Ovary (tissue), 9 donors: Measurements from ENCODE around the gene TVP23C. TPM values are rescaled to one million over a fixed set of nuclear protein-coding genes. Genes with fewer than 3 reads are reported as not detected.

Source experiments
- DNase-seq, 5 donors: peaks; one replicate each; pipeline ENCODE4 v3.0.0-alpha.2; 2019 to 2020
- H3K27ac ChIP-seq, 2 donors: fragments of 200-600 bp; one replicate each; pipeline versions ENCODE4 v1.5.1 to v1.8.0; 2019 to 2022
- H3K27me3 ChIP-seq: fragments of 200-600 bp; one replicate; pipeline ENCODE4 v1.8.0; 2022
- H3K36me3 ChIP-seq: fragments of 200-600 bp; sonication (generic); one replicate; pipeline ENCODE4 v1.5.1; 2019
- H3K4me1 ChIP-seq: one replicate; pipeline ENCODE4 v1.8.1; 2013; ENCODE audit warnings: mild to moderate bottlenecking, moderate library complexity; ENCODE audit not compliant: insufficient read depth
- H3K4me3 ChIP-seq: fragments of 200-600 bp; sonication (generic); one replicate; pipeline ENCODE4 v1.5.1; 2017
- H3K9me3 ChIP-seq, 2 donors: fragments of 200-600 bp in 1 of 2; sonication (generic) in 1 of 2; one replicate each; pipeline versions ENCODE4 v1.5.1 to v1.8.1; 2013 to 2019; ENCODE audit warnings: mild to moderate bottlenecking in 1 of 2, moderate library complexity in 1 of 2
- EP300 ChIP-seq: sonication (generic); formaldehyde crosslinking; IDR thresholded peaks from one replicate; pipeline ENCODE4 v1.6.1; 2017; ENCODE audit warnings: antibody characterized with exemption
- POLR2A ChIP-seq: fragments of 450-650 bp; IDR thresholded peaks from one replicate; pipeline ENCODE4 v1.6.1; 2017; ENCODE audit warnings: antibody characterized with exemption, mild to moderate bottlenecking, moderate library complexity
- WGBS, 3 donors: extraction: QIAGEN DNeasy Blood & Tissue Kit in 1 of 3; methylation state at CpG; one replicate each; pipeline versions ENCODE4 v1.1.5 to v1.1.7; 2013 to 2017; 5-methylcytosine and 5-hydroxymethylcytosine counted together
- intact Hi-C, 4 donors: fragments of 100-400 bp; cut with DNase I; formaldehyde crosslinking; loops; one replicate each; pipeline versions ENCODE4 v1.11.0 to v1.15.1; 2022 to 2023
- polyA plus RNA-seq, 2 donors: library from polyadenylated mRNA; stranded (reverse); fragments of 200-250 nt in 1 of 2; fragments of 350-450 nt in 1 of 2; fragmentation: Illumina TruSeq in 1 of 2; extraction: RNeasy Lipid Tissue Mini Kit (QIAGEN cat#74804) in 1 of 2; gene quantifications; one replicate each; pipeline ENCODE4 v1.2.3, GENCODE V29; 2013 to 2014
- total RNA-seq, 7 donors: library from RNA; depleted of rRNA in 2 of 7; stranded (reverse); fragments of >200 nt in 2 of 7; fragmentation: NEBNext Ultra II Directional in 3 of 7; extraction: Animal tissue kit (Norgen Biotek cat#: 25700) in 3 of 7; gene quantifications; one replicate each; pipeline versions ENCODE4 v1.1.0 to v1.2.4, GENCODE V29; 2016 to 2023
- TF ChIP-seq, protein P1 (sequence below), 3 donors: fragments of 450-650 bp in 2 of 3; fragments of 200-600 bp in 1 of 3; IDR thresholded peaks; one replicate each; pipeline versions ENCODE4 v1.5.1 to v1.8.0; 2016 to 2022; ENCODE audit warnings: antibody characterized with exemption in 3 of 3, mild to moderate bottlenecking in 1 of 3
- donor health status: DM: no; HTN: no; CAD: no; lungs with moderate emphysema.
- donor health status: DM: no; HTN: no; CAD: no.
- donor health status: Bipolar disorder and iron deficiency.
- donor health status: DM: yes; HTN: yes; CAD: no.
- donor health status: DM: no; HTN: no; CAD: no.
- donor health status: DM: yes; HTN: yes; CAD: no.

TVP23C gene
- total and polyA plus RNA-seq, 9 donors: 5.8 to 31.7 (median 23.3) TPM

DNA sequence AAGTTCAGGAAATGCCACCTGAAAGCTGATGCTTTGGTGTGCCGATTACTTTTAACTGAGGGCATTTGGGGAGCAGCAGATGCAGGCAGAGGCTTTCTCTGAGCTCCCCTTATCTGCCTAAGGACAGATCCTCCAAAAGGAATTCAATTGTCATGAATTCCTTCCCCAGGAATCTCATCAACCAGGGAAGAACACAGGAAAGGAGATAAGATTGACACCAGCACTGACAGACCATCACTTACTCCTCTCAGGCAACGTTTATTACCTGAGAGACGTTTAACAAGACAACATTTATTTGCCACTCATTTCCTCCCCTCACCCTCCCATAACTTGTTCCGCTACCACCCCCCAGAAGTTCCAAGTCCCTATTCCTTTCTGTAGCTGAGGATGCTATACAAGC is 78.2 kb downstream of the TVP23C start:
- TF ChIP-seq POLR2A: no peak
- no peak for TF ChIP-seq EP300
- TF ChIP-seq, protein P1, sequence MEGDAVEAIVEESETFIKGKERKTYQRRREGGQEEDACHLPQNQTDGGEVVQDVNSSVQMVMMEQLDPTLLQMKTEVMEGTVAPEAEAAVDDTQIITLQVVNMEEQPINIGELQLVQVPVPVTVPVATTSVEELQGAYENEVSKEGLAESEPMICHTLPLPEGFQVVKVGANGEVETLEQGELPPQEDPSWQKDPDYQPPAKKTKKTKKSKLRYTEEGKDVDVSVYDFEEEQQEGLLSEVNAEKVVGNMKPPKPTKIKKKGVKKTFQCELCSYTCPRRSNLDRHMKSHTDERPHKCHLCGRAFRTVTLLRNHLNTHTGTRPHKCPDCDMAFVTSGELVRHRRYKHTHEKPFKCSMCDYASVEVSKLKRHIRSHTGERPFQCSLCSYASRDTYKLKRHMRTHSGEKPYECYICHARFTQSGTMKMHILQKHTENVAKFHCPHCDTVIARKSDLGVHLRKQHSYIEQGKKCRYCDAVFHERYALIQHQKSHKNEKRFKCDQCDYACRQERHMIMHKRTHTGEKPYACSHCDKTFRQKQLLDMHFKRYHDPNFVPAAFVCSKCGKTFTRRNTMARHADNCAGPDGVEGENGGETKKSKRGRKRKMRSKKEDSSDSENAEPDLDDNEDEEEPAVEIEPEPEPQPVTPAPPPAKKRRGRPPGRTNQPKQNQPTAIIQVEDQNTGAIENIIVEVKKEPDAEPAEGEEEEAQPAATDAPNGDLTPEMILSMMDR (IDR thresholded peaks at IDR 0.05): no peak

DNA sequence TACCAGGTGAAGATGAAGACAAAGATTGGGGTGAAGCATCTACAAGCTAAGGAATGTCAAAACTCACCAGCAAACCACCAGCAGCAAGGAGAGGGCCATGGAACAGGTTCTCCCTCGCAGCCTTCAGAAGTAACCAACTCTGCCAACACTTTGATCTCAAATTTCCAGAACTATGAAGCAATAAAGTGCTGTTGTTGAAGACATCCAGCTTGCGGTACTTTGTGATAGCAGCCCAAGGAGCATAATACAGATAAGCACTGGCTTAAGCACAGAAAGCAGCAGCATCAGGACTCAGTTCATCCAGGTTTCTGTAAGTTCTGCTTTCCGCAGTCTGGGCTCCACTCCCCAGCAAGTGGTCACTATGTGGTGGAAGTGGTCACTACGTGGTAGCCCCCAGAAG is 79.9 kb downstream of the TVP23C start:
- DNase-seq: peak in 1 of 5 donors; percentile 38
- intact Hi-C loops: no loop called here
- TF ChIP-seq EP300 (no peak), POLR2A (no peak)
- TF ChIP-seq, protein P1 (IDR thresholded peaks at IDR 0.05): no peak
- Histone ChIP-seq H3K36me3 (no peaks in the 10 kb centered on the region), H3K27me3 (no peaks in the 10 kb centered on the region), H3K9me3 (no peaks in the 10 kb centered on the region), H3K27ac (no peak overlapping the region), H3K4me3 (no peak overlapping the region), H3K4me1 (peaks cover 4% of the 10 kb centered on the region)
- WGBS, 3 donors: 21 to 30% (median 28%) methylated on average over 4 of the region's 4 CpGs

More for the DNA sequence above, 78.2 kb downstream of the TVP23C start:
- H3K4me3 ChIP-seq: no peak overlapping the region
- no peak overlapping the region for H3K27ac ChIP-seq
- intact Hi-C loops: no loop called here
- peaks cover 4% of the 10 kb centered on the region for H3K4me1 ChIP-seq
- H3K27me3 ChIP-seq: no peaks in the 10 kb centered on the region
- H3K9me3 ChIP-seq: no peaks in the 10 kb centered on the region
- no peaks in the 10 kb centered on the region for H3K36me3 ChIP-seq
- WGBS, 3 donors: 63 to 73% (median 69%) methylated on average over 4 of the region's 4 CpGs
- no peak for DNase-seq

GRCh38 chr17:15482476-15482875 is 80.8 kb downstream of the TVP23C start:
- H3K27ac ChIP-seq: no peak overlapping the region
- no peak overlapping the region for H3K4me3 ChIP-seq
- H3K27me3 ChIP-seq: no peaks in the 10 kb centered on the region
- H3K4me1 ChIP-seq: peaks cover 4% of the 10 kb centered on the region
- intact Hi-C loops: no loop called here
- WGBS, 3 donors: 79 to 87% (median 85%) methylated on average over 6 of the region's 6 CpGs
- no peak for TF ChIP-seq POLR2A
- TF ChIP-seq EP300: no peak
- TF ChIP-seq, protein P1 (IDR thresholded peaks at IDR 0.05): no peak
- no peaks in the 10 kb centered on the region for H3K9me3 ChIP-seq
- H3K36me3 ChIP-seq: no peaks in the 10 kb centered on the region
- DNase-seq: no peak

- no peak overlapping the region for H3K27ac ChIP-seq
- TF ChIP-seq, protein P1 (IDR thresholded peaks at IDR 0.05): no peak
- TF ChIP-seq EP300 (no peak), POLR2A (no peak)
- WGBS, 3 donors: 89 to 91% (median 90%) methylated on average over 6 of the region's 6 CpGs
- H3K4me3 ChIP-seq: no peak overlapping the region
- intact Hi-C loops: no loop called here
- H3K9me3 ChIP-seq: no peaks in the 10 kb centered on the region
- no peak for DNase-seq
- H3K36me3 ChIP-seq: no peaks in the 10 kb centered on the region
- no peaks in the 10 kb centered on the region for H3K27me3 ChIP-seq
- peaks cover 4% of the 10 kb centered on the region for H3K4me1 ChIP-seq
Measured at GRCh38 chr17:15481481-15481880, 81.8 kb downstream of the TVP23C start.
